Hematopoietic multipotent progenitor cell treated with erythropoietin and hydrocortisone succinate and interleukin-3 and kit ligand, for 6 days (in vitro differentiated cells): Measurements from ENCODE around the gene OLFM2.

Experiments
- DNase-seq: peaks from one replicate; pipeline ENCODE4 v3.0.0-alpha.2; 2015

OLFM2 gene

DNA sequence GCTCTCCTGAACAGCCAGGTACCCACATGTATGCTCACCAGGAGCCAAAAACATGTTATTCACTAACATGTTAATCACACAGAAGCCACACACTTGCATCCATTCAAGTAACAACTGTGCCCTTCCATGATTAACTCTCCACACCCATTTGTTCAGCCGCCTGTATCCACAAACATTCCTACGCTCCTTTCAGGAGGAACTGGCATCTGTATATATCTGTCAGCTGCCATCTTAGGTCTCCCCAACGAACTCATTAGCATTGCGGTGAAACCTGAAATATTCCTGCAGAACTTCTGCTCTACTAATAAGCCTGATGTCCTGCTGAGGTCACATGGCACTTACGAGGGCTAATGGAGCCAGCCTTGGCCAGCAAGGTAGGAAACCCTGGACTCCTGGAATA lies 33.0 kb downstream of the OLFM2 start:
- no peak for DNase-seq

DNA sequence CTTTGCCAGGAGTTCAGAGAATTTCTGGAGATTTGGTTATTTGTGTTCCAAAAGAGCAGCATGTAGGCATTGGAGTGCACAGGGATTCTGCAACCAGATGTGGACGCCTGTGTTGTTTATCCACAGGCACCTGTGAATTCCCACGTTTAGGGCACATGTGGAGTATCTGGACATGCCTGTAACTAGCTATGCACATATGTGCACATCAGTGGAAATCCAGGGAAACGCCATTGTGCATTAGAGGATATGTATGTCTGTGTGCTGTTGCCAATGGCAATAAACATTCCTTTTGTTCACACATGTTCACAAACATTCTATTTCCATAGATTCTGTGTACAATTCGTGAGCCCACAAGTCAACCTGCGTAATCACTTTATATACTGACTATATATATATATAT lies 34.7 kb downstream of the OLFM2 start:
- no peak for DNase-seq

DNA sequence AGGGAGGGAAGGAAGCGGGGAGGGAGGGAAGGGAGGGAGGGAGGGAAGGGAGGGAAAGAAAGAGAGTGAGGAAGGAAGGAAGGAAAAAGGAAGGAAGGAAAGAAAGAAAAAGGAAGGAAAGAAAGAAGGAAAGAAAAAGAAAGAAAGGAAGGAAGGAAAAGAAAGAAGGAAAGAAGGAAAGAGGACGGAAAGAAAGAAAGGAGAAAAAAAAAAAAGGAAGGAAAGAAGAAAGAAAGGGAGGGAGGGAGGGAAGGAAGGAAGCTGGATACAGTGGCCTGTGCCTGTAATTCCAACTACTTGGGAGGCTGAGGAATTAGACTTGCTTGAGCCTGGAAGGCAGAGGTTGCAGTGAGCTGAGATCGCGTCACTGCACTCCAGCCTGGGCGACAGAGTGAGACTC lies 35.3 kb downstream of the OLFM2 start:
- DNase-seq, result no peak

DNA sequence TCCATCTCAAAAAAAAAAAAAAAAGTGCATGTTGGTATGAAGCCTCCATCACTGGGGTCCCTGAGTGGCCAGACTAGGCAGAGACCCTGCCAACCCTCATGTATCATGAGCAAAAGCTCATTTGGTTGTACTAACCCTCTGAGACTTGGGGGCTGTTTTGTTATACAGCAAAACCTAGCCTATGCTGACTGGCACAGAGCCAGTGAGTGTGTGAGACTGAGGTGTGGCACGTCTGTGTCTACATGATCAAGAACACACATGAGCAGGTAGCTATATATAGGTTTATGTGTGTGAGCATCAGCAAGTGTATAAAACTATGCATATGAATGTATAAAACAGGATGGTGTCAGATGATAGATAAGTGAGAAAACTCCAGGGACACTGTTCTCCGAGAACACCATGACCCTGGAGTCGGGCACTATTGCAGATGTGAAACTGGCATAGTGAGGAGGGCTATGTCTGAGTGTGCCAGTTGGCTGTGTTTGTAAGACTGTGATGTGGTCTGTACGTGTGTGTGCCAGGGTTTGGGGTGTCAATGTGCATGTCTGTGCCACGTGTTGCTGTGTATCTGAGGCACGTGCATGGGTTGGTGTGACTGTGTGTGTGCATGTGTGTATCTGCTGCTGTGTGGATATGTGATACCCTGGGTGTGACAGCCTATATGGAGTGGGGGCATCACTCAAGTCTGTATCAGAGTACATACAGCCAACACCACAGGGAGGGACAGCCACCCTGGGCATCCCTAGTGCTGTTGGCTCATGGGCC lies 44.5 kb downstream of the OLFM2 start:
- DNase-seq, result no peak

DNA sequence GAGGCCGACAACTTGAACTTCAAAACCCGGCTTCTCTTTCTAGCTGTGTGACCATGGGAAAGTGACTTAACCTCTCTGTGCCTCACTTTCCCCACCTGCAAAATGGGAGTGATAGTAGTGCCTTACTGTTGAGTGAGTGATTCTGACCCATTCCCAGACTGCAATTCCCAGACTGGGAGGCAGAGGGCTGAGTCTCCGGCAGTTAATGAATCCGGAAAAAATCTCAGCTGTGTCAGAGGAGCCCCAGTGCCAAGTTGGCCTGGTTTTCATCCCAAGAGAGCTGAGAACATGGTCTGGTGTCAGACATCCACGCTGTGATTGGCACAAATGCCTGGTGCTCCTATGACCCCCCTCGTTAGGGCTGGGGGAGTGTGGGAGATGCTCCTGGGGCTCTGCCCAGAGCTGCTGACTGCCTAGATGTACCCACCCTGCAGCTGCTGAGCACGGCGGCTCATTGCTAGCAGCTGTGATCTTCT lies 51.2 kb downstream of the OLFM2 start:
- DNase-seq, result no peak

DNA sequence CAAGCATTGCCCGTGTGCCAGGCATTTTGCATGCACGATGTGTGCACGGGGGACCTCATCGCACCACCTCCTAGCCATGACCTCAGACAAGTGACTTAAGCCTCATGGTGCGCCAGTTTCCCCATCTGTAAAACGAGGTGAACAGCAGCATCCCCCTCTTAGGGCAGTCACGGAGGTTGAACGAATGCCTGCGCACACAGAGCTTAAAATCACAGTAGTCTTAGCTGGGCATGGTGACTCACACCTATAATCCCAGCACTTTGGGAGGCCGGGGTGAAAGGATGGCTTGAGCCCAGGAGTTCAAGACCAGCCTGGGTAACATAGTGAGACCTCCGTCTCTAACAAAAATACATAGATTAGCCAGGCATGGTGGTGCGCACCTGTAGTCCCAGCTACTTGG lies 52.6 kb downstream of the OLFM2 start:
- DNase-seq, result no peak

DNA sequence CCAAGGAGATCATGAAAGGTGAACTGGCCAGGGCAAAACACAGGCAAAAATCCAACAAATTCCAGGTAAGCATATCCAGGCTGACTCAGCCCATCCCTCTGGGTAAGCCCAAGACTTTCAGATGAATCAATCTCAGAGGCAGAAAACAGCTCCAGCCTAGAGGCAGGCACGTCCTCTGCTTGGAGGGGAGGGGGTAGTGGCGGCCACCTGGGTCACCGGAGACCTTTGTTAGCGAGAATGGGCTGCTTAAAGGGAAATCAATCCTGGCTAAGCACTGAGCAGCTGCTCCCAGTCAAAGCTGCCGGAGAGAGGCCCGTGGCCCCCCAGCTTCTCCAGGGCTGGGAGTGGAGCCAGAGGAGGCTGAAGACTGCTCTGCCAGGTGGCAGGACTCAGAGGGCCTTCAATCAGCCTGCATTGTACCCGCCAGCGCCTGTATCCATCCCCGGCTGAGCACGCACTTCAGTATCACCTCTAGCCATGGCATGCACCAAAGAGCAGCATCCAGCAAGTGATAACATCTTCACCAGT lies 53.0 kb downstream of the OLFM2 start:
- DNase-seq, result no peak

DNA sequence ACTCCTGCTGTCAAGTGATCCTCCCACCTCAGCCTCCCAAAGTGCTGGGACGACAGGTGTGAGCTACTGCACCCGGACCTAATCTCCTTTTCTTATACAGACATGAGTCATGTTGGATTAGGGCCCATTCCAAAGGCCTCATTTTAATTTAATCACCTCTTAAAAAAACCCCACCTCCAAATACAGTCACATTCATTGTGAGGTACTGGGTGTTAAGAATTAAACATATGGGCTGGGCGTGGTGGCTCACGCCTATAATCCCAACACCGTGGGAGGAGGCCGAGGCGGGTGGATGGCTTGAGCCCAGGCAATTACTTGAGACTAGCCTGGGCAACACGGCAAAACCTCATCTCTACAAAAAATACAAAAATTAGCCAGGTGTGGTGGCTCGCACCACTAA lies 54.6 kb downstream of the OLFM2 start:
- peak; percentile 11 for DNase-seq

DNA sequence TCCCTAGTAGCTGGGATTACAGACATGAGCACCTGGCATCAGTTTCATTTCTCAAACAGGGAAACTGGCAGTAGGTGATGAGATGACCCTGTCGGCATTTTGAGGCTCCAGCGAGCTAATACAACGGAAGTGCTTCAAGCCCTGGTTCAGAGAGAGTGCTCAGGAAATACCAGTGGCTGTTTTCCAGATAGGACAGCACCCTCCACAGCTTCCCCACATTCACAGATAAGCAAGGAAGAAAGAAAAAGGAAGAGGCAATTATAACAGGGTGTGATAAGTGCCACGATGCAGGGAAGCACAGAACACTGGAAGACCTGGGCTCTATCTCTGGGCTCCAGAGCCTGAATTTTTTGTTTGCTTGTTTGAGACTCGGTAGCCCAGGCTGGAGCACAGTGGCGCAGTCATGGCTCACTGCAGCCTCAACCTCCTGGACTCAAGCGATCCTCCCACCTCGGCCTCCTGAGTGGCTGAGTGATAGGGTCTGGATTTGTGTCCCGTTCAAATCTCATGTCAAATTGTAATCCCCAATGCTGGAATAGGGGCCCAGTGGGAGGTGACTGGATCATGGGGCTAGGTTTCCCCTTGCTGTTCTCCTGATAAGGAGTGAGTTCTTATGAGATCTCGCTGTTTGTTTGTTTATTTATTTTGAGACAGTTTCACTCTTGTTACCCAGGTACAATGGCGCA lies 57.7 kb downstream of the OLFM2 start:
- DNase-seq, result no peak

DNA sequence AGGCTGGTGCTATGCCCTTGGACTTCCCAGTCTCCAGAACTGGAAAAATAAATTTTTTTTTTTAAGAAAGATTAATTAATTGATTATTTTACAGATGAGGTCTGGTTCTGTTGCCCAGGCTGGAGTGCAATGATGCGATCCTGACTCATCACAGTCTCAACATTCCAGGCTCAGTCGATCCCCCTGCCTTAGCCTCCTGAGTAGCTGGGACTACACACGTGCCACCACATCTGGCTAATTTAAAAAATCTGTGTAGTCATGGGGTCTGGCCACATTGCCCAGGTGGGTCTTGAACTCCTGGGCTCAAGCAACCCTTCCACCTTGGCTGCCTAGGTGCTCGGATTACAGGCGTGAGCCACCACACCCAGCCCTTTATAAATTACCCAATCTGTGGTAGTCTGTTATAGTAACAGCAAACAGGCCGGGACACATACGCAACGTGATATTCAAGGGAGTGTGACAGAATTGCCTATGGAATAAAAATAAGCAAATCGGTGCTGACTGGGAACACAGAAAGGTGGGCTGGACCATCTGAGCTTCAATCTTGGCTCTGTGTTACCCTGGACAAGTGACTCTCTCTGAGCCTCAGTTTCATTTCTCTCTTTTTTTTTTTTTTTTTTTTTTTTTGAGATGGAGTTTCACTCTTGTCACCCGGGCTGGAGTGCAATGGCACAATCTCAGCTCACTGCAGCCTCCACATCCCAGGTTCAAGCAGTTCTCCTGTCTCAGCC lies 58.4 kb downstream of the OLFM2 start:
- DNase-seq, result no peak

DNA sequence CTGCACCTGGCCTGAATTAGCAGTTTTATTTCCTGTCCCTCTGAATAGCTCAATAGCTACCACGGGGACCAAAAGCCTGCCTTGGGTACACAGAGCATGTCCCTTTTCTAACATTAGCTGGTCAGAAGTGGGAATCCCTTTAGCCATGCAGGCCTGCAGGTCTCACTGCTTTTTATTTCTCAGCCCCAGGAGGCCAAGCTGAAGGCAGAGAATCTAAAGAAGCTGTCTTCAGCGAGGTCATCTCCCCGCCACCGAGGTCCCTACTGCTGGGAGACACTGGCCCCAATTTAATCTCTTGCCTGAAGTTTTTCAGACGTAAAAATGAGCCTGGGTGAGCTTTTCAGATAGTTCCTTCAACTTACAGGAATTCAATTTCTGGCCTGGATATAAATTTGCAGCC lies 60.5 kb downstream of the OLFM2 start:
- no peak for DNase-seq

DNA sequence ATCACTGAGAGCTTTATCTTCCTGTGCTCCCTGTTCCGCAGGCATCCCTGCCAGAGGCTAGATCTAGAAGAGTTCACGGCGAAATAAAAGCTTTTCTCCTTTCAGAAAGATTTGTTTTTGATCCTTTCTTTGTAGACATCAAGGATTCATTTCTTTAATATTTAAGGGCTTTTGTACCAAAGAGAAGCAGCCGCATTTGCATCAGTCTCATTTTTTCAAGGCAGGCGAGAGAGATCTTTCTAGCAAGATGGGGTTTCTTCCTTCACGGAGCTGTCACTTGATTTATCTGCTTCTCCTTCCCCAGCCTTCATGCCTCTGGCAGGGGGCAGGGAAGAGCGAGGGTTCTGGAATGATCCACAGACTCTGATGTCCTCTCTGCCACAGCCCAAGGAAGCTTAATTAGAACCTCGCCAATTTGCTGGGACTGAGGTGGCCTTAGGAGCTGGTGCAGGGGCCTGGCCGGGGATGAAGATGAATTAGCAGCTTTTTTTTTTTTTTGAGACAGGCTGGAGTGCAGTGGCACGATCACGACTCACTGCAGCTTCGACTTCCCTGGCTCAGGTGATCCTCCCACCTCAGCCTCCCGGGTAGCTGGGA lies 61.2 kb downstream of the OLFM2 start:
- DNase-seq, result no peak

DNA sequence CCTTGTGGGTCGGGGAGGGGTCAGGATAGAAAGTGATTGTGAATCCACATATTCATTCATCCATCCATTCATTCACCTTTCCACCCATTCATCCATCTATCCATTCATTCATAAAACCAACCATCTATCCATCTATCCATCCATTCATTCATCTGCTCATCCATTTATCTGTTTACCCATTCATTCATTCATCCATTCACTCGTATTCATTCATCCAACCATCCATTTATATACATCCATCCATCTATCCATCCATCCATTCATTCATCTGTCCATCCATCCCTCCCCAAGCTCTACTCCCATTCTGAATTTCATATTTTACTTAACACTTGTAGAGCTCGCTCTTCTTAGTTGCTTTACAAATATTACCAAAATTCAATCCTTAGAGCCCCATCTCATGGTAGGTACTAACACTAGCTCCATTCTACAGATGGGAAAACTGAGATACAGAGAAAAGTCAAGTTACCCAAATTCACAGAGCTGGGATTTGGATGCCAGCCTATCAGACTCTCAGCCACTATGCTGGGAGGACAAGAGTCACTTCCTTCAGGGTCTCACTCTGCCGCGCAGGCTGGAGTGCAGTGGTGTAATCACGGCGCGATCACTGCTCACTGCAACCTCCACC lies 63.6 kb downstream of the OLFM2 start:
- DNase-seq, result no peak

DNA sequence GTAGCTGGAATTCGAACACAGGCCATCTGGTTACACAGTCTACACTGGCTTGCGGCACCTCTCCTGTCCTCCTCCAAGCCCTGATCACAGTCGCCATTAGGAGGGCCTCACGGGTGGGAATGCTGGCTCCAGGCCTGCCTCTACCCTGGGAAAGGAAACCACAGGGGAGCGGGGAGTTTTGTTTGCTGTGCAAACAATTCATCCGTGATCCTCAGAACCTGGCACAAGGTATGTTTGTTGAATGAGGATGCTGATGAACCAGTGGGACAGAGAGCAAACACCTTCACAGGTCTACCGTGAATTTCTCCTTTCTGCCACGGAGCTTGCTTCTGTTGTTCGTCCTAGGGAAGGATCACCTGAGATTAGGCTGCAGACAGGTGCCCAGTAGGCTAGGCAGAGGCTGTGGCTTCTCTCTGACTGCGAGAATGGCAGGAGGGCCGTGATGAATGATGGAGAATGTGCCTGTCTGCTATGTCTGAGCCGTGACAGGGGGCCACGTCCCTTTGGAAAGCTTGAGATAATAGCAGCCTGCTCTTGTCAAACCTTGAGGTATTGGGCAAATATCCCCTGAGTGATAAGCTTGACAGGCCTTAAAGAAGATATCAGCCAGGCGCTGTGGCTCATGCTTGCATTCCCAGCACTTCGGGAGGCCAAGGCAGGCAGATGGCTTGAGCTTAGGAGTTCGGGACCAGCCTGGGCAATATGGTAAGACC lies 64.5 kb downstream of the OLFM2 start:
- no peak for DNase-seq

DNA sequence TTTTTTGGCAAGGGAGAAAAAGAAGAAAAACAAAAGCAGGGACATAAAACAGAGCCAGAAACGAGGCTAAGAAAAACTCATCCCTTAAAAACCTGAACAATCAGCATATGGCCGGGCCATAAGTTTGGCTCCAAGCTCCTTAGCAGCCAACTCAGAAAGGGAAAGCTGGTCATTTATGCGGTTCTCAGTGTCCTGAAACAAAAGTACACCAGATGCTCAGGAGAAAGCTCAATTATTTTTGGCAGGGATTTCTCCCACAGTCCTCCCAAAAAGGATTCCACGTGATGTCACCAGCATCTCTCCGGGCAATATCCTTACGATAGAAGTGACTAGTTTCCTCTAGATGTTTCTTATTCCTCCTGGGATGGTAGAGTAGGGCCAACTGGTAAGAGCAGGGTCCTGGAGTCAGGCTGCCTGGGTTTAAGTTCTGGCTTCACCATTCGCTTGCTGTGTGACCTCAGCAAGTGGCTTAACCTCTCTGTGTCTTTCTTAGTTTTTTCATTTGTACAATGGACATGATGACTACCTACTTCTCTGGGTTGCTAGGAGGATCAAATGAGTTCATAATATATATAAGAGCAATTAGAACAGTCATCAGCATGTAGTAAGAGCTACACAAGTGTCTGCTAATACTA lies 67.2 kb downstream of the OLFM2 start:
- DNase-seq, result no peak

DNA sequence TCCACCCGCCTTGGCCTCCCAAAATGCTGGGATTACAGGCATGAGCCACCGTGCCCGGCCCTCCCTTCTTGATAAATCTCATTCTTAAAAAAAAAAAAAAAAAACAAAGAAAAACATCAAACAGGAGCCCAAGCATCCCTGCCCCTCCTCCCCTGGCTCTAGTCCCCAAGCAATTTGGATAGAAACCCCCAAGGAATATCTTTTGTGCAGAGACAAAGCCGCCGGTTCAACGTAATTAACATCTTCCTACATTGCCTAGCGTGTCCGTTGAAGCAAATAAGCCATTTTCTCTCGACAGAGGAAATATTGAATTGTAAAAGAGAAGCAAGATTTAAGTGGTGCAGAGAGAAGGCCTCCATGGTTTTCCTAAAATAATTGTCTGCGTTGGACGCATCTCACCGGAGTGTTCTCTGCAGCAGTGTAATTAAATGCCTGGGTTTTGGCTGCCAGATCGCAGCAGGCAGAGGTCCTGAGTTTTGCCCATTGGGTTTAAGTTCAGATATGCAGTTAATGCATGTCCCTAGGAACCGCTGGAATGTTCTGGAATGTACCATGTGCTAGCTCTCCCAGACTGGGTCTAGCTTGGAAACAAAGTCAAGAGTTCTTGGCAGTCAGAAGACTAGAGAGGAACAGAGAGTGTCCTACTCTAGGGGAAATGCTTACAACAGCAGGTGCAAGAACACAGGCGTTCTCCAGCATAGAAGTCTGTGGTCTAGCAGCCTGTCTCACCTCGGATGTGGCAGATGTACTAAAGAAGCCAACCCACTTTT lies 70.4 kb downstream of the OLFM2 start:
- DNase-seq, result no peak

DNA sequence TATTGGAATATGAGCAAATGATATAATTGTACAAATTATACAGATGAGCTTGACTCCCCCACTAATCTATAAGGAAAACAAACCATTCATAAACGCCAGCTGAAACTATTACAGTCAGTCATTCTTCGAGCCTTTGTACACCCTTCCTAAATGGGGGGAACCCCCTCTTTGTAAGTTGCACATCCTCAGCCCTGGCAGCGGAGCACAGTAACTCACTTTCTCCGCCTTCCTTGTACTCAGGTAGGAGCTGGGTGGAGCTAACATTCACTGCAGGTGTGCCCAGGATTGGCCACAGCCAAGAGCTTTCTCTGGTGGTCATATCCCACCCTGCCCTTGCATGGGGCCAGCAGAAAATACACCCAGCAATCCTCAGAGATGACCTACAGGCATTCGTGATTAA lies 72.6 kb downstream of the OLFM2 start:
- DNase-seq, result no peak

DNA sequence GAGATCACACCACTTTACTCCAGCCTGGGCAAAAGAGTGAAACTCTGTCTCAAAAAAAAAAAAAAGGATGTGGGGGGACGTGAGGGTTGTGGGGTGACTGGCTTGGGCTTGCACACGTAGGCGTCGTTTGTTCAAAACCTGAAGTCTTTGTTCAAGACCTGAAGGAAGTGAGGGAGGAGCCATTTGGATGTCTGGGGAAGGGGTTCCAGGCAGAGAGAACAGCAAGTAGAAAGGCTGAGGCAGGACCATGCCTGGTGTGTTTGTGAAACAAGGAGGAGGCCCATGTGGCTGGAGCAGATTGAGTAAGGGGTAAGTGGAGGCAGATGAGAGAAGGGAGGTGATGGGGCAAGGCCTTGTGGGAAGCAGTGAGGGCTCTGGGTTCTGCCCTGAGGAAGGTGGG lies 73.4 kb downstream of the OLFM2 start:
- no peak for DNase-seq

DNA sequence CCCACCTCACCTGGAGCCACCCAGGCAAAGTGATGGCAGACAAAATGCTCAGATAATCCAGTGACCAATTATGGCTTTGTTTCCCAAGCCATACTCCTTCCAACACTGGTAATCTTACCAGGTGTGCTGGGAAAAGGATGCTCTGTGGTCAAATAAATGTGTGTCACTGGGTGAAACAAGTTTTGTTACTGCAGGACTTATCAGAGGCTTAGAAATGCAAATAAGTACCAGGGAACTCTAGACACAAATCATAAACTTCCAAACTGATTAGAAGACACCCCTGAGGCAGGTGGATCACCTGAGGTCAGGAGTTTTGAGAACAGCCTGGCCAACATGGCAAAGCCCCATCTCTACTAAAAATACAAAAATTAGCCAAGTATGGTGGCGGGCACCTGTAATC lies 74.8 kb downstream of the OLFM2 start:
- no peak for DNase-seq

DNA sequence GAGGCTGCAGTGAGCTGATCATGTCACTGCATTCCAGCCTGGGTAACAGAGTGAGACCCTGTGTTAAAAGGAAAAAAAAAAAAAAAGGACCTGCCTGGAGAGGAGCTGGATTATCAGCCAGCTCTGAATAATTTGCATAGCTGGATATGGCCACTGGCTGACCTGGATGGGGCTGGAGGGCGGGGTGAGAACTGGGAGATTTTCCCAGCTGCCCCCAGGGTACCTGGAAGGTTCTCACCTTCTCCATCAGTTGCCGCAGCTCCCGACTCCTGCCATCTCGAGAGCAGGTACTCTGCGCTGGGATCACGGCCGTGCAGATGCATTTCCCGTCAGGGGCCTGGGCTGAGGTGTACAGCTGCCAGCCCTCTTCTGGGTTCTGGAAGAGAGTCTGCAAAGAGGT lies 75.9 kb downstream of the OLFM2 start:
- no peak for DNase-seq

DNA sequence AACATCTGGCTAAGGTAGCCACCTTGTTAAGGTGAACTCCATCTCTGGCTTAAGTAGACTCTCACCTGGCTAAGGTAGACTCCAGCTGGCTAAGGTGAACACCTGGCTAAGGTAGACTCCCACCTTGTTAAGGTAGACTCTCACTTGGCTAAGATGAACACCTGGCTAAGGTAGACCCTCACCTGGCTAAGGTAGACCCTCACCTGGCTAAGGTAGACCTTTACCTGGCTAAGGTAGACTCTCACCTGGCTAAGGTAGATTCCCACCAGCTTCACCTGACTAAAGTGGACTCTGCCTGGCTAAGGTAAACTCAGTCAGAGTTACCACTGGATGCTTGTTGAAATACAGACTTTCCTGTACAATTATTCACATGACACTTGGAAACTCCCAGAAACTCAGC lies 77.5 kb downstream of the OLFM2 start:
- DNase-seq, result no peak
